ENCODE measurements around the gene EFNB1. TPM values are rescaled to one million over a fixed set of nuclear protein-coding genes. Genes with fewer than 3 reads are reported as not detected.

The EFNB1 gene
- total RNA-seq, 1 donor from 2014 or later = 42.6 TPM

DNA sequence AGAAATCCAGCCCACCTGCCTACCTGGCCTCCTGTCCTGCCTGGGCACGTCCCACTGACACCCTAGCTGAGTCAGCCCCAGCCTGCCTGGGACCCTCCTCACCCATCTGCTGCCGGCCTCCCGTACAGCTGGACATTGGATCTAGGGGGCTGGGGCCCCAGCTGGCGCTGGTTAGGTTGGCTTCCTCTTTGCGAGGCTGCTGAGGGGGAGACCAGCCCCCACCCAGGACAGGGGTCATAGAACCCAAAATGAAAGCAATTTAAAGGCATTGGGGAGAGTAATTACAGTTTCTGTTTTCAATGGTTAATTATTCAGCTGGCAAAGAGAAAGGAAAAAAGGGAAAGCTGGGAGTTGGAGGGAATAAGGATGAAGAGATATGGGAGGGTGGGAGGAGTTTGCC lies 15.8 kb downstream of the EFNB1 start:
- DNase-seq = no peak

DNA sequence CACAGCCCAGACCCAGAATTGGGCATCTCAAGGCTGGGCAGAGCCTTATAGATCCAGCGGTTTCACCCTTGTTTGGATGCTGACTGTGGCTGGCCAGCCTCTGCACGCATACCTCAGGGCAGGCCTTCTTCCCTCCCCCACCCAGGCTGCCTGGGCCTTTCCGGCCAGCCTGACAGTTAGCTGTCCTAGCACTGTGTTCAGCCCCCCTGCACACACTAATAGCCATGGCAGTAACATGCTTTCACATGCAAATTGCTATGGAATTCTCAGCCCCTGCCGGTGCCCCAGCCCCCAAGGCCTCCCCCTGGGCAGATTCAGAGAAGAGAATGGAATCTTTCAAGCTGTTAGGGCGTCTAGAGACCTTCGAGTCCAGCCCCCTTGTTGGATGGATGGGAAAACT lies 17.7 kb downstream of the EFNB1 start:
- DNase-seq = no peak

DNA sequence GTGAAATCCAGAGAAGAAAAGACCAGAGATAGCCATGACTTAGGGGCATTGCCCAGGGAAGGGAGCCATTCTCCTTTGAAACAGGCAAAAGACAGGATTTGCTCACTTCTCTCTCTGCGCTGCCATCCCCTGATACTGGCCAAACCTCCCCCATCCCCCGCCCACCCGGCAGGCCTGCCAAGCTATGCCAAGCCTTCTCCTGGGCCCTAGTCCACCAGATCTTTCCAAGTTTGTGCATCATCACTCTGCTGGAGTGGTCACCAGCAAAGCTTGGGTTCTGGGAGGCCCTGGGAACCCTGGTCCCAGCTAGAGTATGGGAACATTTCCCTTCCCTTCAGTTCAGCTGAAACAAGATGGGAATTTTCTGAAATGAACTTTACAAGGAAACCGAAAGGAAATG lies 18.4 kb downstream of the EFNB1 start:
- no peak for DNase-seq

DNA sequence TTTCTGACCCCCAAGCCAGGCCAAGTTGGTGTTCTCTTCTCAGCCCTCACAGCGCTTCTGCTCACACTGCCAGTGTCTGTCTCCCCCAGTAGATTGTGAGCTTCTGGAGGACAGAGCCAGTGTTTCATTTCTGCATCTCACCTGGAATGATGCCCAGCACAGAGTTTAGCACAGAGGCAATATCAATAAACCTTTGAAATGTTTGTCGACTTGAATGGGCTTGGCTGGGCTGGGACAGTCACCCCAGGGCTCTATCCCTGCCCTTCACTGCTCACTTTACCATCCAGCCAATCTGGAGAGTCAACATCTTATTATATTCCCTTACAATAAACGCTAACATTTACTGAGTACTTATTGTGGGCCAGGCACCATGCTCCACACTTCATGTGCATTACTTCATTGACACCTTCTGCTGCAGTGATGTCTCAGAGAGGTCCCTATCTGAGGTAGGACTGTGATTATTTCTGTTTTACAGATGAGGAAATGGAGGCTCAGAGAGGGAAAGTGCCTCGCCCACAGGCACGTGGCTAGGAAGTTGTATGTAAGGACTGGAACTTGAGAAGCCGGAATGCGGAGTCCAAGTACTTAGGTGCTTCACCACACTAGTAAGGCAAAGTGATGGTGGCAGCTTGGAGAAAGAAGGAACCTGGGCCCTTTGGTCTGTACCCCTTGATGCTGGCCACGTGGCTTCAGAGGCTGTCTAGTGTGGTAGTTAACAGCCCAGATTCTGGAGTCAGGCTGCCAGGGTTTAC lies 19.5 kb downstream of the EFNB1 start:
- DNase-seq = no peak

DNA sequence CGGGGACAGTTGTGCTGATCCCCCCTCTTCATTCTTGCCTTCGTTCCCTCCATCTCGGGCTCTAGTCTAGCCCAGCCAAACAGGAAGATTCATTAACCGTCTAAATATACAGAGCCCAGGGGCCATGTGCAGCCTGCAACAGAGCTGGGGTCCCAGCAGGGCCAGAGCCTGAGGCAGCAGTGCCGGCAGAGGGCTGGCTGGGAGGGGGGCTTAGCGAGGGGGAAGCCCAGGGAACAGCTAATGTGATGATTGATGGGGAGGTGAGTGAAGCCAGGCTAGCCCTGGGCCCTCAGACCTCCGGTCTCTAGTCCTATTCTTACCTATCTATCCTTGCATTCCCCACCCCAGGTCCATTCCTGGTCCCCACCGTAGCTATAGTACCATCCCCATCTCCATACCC lies 22.3 kb downstream of the EFNB1 start:
- DNase-seq = no peak

DNA sequence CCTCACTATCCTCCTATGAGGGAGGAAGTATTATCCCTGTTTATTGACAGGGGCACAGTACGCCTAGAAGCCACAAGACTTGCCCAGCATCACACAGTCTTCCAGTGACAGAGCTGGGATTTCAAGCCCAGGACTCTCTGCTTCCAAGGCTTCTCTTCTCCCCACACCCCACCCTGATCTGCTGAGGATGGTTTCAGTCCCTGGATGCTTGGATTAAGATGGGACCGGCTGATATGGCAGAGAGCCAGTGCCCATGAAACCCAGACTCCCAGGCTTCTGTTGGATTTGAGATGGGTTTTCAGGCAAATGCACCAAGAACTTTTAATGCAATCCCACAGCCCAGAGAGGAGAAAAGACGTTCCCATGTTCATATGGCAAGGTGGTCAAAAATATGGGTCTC lies 23.2 kb downstream of the EFNB1 start:
- DNase-seq = no peak

DNA sequence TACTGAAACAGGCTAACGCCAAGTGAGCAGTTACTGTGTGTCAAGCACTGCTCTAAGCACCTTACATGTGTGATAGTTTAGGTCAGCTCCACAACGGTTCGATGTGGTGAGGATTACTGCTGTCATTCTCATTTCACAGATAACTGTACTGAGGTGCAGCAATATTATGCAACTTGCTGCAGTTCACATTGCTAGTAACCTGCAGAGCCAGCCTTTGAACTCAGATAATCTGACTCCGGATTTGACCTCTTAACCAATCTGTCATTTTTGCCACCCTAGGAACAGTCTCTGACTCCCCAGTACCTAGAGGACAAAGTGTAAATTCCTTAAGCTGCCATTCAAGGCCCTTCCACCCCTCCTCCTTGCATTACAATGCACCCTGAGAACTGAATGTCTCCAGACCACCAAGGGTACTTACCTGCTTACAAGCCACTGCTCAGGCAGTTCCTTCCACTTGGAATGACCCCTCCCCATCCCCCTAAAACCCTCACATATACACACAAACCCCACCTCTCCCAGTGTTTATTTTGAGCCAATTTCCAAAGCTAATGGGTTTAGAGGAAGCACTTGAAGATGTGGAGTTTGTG lies 24.9 kb downstream of the EFNB1 start:
- DNase-seq = no peak

DNA sequence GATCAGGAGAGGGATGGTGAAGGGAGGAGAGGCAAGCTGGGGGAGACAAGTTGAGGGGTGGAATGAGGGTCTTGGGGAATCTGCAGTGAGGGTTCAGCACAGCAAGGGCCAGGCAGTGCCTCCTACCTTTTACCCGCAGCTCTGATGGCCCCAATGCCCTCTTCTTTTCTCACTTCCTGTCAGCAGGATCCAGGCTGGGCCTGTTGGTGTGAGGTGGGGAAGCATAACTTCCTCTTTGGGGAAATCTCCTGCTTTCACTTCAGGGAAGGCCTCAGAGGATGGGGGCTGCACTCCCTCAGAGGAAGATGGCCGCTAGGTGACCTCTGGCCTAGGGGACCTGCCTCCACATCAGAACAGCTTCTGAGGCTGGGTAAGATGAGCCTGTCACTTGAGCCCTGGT lies 36.5 kb downstream of the EFNB1 start:
- no peak for DNase-seq

DNA sequence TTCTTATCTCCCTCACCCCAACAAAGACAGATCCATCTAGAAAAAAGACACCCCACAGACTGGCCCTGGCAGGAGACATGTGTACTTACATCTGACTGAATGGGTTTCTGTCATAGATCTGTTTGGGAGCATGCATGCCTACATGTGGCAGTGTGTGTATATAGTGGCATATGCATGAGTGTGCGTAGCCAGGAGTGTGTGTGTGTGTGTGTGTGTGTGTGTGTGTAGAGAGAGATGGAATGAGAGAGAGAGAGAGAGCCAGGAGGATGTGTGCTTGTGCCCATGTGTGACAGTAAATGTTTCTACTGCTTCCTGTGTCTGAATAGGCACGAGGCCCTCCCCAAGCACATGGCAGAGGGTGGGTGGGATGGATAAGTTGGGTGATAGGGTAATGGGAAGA lies 37.1 kb downstream of the EFNB1 start:
- DNase-seq = no peak

DNA sequence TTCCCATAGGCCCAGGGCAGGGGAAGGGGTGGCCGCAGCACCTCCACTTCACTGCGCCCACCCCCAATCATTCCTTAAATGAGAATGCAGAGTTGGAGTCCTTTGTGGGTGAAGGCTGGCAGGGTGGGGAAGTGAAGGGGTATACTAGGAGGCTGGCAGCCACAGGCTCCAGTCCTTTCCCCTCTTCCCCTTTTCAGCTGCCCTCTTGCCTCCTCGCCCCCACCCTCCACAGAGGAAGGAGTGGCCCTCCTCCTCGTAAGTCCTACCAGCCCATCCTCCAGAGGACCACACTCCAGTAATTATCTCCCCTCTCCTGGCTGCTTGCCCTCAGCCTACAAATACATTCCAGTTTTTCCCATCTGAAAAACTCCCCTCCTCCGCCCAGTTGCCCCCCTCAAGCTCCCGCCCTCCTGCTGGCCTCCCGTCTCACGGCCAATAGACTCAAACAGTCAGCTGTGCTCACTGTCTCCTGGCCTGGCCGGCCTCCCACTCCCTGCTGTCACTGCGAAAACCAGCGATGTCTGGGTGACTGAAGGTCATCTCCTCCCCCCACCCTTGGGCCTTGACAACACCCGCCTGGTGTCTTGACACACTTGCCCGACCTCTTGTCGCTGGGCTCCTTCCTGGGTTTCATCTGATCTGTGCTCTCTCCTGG lies 38.8 kb downstream of the EFNB1 start:
- no peak for DNase-seq

DNA sequence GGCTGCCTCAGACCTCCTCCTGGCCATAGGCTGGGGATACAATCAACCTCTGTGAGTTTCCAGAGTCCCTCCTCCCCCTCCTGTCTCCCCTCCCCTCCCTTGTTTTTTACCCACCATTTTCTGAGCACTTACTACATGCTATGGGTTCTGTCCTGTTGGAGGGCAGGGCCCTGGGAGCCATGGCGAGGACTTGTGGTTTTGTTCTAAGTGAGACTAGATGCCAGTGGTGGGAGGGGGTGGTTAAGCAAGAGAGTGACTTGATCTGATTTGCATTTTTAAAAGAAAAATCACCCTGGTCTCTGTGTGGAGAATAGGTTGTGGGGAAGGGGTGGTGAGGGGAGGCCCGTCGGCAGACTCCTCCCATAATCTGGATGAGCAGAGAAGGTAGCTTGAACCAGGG lies 39.5 kb downstream of the EFNB1 start:
- no peak for DNase-seq

DNA sequence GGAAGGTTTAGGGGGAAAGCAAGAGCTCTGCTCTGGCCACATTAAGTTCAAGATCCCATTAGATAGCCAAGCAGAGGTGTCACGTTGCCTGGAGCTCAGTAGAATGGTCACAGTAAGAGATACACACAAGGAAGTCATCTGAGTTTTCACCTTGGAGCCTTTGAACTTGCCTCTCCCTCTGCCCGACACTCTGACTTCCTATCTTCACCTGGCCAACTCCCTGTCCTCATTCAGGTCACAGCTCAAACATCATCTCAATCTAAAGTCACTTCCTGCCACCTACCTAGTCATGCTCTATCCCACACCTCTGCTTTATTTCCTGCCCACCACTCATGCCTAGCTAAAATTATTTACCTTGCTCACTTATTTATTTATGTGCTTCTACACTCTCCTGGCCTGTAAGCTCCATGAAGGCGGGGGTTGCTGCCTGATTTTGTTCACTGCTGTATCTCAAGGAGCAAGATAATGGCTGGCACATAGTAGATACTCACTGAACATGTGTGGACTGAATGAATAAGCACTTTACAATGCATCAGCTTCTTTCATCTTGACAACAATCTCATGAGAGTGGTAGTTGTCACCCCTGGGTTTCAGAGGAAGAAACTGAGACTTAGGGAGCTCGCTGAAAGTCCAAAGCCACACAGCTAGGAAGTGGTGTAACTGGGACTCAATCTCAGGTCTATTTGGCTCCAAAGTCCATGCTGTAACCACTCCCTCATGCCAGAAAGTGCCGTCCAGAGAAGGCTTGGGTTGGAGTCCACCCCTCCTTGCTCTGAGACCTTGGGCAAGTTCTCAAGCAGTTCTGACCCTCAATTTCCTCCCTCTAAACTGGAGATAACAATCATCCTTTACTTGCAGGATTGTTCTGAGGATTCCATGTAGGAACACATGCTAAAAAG lies 40.3 kb downstream of the EFNB1 start:
- no peak for DNase-seq

DNA sequence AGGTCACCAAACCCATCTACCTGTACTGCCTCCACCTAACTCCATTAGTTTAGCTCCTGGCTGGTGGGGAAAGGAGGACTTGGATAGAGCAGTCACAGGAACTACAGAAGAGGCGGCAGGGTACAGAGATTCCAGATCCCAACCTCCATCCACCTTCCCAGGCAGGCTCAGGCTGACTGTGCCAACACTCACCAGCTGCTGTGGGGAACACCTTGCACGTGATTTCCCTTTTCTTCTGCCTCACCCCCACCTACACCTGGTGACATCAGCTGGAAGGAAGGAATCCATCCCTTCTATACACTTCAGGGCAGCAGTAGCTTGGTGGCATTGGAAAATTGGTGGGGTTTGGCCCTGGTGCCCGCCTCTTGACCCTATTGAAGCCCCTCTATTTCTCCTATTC lies 41.5 kb downstream of the EFNB1 start:
- no peak for DNase-seq

DNA sequence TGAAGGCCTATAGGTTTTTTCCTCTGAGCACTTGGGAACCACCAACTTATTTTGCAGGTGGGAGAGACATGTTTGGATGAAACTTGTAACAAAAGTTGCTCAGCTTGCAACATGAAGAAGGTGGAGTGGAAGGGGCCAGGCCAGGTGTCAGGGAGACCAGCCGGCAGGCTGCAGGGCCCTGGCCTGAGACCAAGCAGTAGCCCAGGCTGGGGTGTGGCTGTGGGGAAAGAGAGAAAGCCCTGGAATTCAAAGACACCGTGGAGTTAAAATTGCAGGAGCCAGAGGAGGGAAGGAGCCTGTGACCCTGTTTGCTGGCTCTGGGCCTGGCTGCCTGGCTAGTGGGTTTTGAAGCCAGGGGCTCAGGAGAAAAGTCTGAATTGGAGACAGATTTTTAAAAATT lies 43.4 kb downstream of the EFNB1 start:
- no peak for DNase-seq

DNA sequence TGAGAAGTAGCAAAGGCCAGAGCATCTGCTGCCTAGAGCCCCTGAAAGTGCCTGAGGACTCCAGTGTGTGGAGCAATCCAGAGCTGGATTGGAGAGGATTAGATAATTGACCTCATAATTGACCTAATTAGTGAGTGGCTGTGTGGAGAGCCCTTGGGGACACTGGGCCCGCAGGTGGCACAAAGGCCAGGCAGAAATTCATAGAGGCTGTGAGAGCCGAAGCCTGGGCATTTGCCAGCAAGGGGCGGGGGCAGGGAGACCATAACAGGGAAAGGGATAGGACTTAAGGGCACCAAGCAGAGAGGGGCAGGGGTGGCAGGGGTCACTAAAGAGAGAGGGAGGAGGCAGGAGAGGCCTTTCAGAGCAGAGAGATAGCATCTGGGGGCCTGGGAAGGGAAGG lies 45.3 kb downstream of the EFNB1 start:
- no peak for DNase-seq

DNA sequence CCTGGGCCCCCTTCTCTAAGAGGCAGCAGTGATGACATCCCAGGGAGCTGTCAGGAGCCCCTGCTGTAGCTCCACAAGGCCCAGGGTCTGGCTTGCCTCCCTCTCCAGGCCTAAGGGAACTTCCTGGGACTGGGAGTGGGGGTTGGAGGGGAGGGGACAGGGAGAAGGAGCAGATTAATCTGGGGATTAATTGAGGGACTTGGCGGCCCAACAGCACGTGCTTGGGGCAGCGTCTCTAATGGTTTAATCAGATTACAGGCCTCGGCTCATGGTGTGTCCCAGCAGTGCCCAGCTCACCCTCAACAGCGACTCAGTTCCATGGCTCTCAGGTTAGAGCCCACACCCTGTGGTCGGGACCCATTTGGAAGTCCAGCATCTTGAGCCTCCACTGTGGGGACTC lies 47.9 kb downstream of the EFNB1 start:
- no peak for DNase-seq

DNA sequence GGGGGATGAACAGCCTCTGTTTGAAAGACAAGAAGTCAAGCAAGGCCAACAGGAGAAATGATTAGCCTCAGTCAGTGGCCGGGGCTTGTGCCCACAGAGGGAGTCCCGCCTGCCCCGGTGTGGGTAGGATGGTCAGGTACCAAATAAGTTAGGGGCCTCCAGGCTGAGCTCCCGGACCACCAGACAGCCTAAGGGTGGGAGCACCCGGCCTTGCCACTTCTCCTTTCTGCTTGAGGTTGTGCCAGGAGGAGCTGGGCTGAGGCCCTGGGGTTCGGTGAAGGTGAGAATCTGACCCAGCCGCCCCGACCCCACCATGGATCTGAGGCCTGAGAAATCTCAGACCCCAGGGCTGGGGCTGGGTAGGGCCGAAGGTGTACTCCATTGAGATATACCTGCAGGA lies 48.8 kb downstream of the EFNB1 start:
- no peak for DNase-seq

DNA sequence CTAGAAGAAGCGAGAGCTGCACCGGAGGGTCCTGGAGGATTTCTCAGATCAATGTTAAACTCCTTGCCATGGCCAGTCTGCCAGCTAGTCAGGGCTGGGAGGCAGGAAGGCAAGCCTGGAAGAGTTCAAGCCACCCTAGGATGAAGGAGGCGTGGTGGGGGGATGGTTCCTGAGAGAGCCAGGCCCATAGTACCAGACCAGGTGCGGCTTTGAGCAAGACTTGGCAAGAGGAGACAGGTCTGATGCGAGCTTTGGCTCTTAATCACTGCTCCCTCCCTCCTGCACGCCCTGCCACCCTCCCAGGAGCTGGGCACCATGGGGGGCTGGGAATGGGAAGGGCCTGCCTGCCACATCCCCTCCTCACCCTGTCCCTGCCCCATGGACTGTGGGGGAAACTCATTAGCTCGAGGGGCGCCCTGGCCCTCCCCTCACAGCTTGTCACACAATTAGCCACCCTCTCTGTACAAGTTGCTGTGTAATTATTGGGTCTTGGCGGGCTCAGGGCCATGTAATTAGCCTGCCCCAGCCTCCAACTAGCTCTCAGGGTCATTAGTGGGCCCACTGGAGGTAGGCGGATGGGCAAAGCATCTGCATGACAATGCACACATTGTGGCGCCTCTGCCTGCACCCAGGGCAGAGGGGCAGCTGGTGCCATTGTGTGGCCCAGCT lies 50.3 kb downstream of the EFNB1 start:
- DNase-seq = no peak

DNA sequence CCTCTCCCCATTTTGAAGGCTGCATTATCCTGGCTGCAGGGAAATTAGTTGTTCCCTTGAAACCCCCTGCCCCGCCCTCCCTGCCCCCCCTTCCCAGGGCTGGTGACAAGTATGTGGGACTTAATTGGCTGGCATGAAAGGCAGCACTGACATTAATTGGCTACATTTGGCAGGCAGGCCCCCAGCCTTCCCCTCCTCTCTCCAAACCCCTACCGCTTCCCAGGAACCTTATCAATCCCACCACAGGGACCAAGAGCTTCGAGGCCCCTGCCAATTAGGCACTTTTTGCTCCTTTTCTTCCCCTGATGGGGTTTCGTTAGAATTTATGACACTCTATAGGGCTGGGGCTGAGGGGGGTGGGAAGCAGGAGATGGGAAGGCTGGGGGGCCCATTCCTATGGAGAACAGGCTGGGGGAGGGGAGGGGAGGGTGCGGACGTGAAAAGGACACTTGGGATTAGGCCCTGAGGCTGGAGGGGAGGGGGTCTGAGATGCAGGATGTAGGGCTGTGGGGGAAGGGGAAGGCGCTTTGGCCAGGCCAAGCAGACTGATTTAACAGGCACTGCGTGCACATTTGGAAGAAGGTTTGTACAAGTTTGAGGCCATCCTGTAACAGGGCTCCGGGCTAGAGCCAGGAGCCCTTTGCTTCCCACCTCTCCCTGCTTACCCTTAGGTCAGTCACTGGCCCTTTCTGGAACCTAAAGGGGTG lies 52.2 kb downstream of the EFNB1 start:
- DNase-seq = no peak

DNA sequence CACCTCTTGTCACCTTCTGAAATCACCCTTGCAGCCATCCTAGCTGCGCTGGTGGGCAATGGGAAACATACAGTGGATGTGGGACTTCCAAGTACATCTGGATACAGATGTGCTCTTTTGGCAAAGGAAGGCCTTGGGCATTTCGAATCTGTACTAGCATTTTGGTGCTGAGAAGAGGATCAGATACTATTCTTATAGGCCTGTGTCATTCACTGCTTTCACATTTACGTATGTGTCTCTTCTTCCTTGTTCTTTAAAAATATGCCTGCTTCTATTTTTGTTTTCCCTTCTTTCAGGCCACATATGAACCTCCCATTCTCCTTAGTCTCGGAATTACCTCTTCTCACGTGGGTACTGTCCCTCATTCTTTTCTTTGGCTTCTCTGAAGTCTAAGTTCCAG lies 53.1 kb downstream of the EFNB1 start:
- no peak for DNase-seq

DNA sequence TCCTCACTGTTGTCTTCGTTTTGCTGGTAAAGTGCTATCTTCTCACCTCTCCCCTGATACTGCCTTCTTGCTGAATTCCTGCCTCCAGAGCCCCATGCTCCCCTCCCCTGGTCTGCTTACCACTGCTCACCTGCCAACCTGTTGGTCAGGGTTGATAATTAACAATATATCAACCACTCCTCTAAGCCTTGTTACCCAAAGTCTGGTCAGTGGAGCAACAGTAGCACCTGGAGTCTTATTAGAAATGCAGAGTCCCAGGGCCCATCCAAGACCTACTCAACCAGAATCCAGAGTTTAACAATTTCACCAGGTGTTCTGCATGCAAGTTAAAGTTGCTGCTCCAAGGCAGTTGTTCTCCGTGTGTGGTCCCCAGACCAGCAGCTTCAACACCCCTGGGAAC lies 55.0 kb downstream of the EFNB1 start:
- no peak for DNase-seq

DNA sequence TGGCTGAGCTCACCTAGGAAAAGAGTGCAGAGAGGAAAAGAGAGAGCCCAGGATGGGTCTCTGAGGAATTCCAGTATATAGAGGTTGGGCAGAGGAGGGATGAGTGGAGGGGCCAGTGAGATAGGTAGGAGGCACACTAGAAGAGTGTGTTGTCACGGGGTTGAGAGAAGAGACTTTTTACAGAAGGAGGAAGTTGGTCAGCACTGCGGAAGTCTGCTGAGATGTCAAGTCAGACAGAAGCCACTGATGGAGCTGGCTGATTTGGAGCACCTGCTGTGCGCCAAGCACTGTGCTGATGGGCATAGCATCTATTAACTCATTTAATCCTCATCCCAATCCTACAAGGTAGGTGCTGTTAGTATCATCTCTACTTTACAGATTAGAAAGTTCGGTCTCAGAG lies 60.4 kb downstream of the EFNB1 start:
- no peak for DNase-seq
